Memory B cell (primary cell): Measurements from ENCODE around the gene FHIT.

Experiments used
- ATAC-seq: fragments of 150-1000 bp; cut with Tn5 transposase; 2 replicates; pipeline ENCODE4 v1.10.0; 2021; ENCODE audit warnings: low read depth, mild to moderate bottlenecking, moderate library complexity
- DNase-seq, 2 donors: peaks; one replicate each; pipeline ENCODE4 v3.0.0; 2022; ENCODE audit warnings: low spot score in 2 of 2
- H3K27ac Mint-ChIP-seq: one replicate; pipeline ENCODE4 v1.8.0; 2022; ENCODE audit warnings: mild to moderate bottlenecking, moderate library complexity, mixed read lengths
- H3K27me3 Mint-ChIP-seq: one replicate; pipeline ENCODE4 v1.8.0; 2022; ENCODE audit warnings: mixed read lengths
- H3K36me3 Mint-ChIP-seq: one replicate; pipeline ENCODE4 v1.8.0; 2022; ENCODE audit warnings: mild to moderate bottlenecking, mixed read lengths
- H3K4me1 Mint-ChIP-seq: one replicate; pipeline ENCODE4 v1.8.0; 2022; ENCODE audit warnings: mixed read lengths
- H3K4me3 Mint-ChIP-seq: one replicate; pipeline ENCODE4 v1.8.0; 2022; ENCODE audit warnings: mild to moderate bottlenecking, moderate library complexity, mixed read lengths
- H3K9me3 Mint-ChIP-seq: one replicate; pipeline ENCODE4 v1.8.0; 2022; ENCODE audit warnings: mixed read lengths

Gene FHIT

DNA sequence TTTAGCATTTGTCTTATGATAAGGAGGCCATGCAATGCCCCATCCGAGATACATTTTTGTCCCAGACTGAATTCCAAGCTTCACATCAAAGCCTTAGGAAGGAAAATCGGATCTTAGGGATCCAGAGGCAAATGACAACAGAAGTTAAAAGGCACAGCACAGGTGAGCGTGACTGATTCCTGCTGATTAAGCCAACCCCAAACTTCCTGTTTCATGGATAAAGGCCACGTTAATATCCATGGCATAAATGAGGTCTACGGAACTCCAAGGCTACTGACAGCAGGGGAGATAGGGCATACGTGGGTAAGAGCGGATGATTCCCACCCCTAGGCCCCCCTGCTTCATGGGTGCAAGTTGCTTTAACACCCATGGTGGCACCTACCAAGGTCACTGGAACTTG is 471.6 kb downstream of the FHIT start:
- H3K4me3 Mint-ChIP-seq, result no peak overlapping the region
- DNase-seq (no peak), ATAC-seq (no peak)
- peaks cover 6% of the 10 kb centered on the region for H3K36me3 Mint-ChIP-seq
- H3K27ac Mint-ChIP-seq, result no peak overlapping the region
- H3K9me3 Mint-ChIP-seq, result peaks cover 6% of the 10 kb centered on the region
- H3K27me3 Mint-ChIP-seq, result no peaks in the 10 kb centered on the region
- no peaks in the 10 kb centered on the region for H3K4me1 Mint-ChIP-seq

DNA sequence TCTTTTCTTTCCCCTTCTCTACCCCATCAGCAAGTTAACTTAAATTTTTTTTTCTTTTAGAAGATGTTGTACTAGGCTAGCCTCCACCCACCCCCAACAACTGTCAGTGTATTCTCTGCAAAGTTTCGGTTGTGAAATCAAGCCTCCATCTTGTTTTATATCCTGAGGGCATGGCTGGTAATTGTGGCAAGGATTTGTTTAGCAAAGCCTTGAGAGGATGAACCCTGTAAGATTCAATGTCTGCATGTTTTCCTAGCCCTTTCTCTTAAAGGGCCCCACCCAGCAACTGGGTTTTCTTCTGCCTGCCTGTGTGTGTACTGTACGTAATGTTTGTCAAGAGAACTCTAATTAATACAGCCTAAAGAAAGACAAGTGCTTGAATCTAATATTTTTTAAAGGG is 475.3 kb downstream of the FHIT start:
- Mint-ChIP-seq H3K27me3 (no peaks in the 10 kb centered on the region), H3K9me3 (peaks cover 6% of the 10 kb centered on the region), H3K4me1 (no peaks in the 10 kb centered on the region), H3K36me3 (peaks cover 3% of the 10 kb centered on the region), H3K4me3 (no peak overlapping the region), H3K27ac (no peak overlapping the region)
- DNase-seq, result no peak
- no peak for ATAC-seq

DNA sequence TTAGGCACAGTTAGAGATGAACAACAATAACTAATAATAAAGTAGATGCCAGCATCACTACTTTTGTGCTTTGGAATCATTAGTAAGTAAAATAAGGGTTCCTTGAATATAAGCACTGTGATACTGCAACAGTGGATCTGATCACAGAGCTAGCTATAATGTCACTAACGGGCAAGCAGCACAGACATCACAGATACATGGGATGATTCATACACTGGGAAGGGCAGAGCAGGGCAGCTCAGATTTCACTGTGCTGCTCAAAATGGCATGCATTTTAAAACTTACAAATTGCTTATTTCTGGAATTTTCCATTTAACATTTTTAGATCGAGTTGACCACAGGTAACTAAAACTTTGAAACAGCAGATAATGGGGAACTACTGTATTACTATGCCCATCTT is 476.6 kb downstream of the FHIT start:
- Mint-ChIP-seq H3K4me3 (no peak overlapping the region), H3K9me3 (peaks cover 4% of the 10 kb centered on the region), H3K27me3 (no peaks in the 10 kb centered on the region), H3K27ac (no peak overlapping the region), H3K36me3 (peaks cover 3% of the 10 kb centered on the region), H3K4me1 (no peaks in the 10 kb centered on the region)
- ATAC-seq (no peak), DNase-seq (no peak)

DNA sequence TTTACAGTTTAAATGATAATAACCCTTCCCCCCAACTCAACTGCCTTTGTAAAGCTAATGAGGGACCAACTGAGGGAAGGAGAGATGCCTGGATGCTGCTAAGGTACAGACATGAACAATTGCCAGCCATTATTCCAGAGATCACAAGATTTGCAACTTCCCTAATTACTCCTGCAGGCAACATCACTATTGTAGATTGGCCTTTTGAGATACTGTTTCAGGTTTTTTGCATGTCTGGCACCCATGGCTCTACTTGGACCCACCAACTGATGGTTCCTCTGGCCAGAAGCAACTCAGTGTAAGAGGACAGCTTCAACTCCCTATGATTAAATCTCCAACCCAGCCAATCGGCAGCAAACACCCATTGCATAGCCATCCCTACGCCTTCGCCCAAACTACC is 478.7 kb downstream of the FHIT start:
- Mint-ChIP-seq H3K9me3 (peaks cover 4% of the 10 kb centered on the region), H3K4me1 (no peaks in the 10 kb centered on the region), H3K27ac (no peak overlapping the region), H3K27me3 (no peaks in the 10 kb centered on the region), H3K36me3 (peaks cover 3% of the 10 kb centered on the region), H3K4me3 (no peak overlapping the region)
- ATAC-seq (no peak), DNase-seq (no peak)

DNA sequence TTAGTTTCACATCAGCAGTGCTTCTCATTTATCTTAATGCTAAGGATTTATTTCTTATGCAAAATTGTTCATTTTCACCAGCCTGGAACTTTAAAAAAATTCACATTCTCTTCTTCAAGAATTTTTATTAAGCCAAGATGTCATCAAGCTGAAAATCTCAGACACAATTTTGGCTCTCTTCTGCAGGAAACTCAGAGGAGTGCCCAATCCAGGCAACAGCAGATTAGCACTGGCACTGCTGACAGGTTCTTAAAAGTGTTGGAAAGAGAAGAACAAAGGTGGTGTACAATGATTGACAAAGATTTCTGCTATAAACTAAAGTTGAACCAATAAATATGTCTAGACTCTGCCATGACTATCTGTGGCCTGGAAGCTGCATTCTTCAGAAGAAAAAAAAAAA is 479.5 kb downstream of the FHIT start:
- Mint-ChIP-seq H3K4me1 (no peaks in the 10 kb centered on the region), H3K36me3 (peaks cover 3% of the 10 kb centered on the region), H3K4me3 (no peak overlapping the region), H3K9me3 (peaks cover 4% of the 10 kb centered on the region), H3K27me3 (no peaks in the 10 kb centered on the region), H3K27ac (no peak overlapping the region)
- DNase-seq (no peak), ATAC-seq (no peak)

DNA sequence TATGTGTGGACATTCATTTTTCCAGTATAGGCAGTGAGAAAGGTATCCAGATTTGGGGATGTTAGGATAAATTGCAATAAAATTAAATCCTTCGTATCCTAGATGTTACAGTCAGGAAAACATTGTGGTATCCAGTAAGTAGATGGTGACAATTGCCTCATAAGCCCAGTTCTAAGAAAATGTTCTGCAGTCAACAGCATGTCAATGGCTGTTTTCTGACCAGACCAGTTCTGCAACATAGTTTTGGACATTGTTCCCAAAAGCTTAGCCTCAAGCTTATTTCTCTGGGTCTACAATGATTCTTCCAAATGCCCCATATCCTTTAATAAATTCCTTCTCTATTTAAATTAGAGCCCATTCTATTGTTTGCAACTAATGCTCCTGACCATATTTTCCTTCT is 480.7 kb downstream of the FHIT start:
- Mint-ChIP-seq H3K27ac (no peak overlapping the region), H3K36me3 (peaks cover under 1% of the 10 kb centered on the region), H3K4me3 (no peak overlapping the region), H3K4me1 (no peaks in the 10 kb centered on the region), H3K9me3 (peaks cover under 1% of the 10 kb centered on the region), H3K27me3 (no peaks in the 10 kb centered on the region)
- no peak for ATAC-seq
- DNase-seq, result no peak

DNA sequence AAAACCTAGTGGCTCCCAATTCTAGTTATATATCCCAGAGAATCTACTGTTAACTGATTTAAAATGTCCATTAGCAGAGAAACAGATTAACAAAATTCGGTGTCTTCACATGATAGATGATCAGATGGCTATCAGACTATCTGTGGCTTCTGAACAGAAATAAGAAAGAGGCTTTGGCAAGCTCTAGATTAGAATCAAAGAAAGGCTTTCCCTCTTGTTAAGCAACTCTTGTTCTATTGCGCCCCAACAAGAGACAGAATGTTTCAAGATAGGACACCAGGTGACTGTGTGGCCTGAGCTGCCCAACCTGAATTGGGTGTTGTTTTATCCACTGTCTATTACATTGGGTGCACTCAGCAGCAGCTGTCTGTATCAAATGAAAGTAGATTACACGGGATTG is 483.7 kb downstream of the FHIT start:
- ATAC-seq, result no peak
- H3K27me3 Mint-ChIP-seq, result no peaks in the 10 kb centered on the region
- H3K9me3 Mint-ChIP-seq, result no peaks in the 10 kb centered on the region
- no peak for DNase-seq
- H3K4me1 Mint-ChIP-seq, result no peaks in the 10 kb centered on the region
- H3K4me3 Mint-ChIP-seq, result no peak overlapping the region
- no peaks in the 10 kb centered on the region for H3K36me3 Mint-ChIP-seq
- H3K27ac Mint-ChIP-seq, result no peak overlapping the region

DNA sequence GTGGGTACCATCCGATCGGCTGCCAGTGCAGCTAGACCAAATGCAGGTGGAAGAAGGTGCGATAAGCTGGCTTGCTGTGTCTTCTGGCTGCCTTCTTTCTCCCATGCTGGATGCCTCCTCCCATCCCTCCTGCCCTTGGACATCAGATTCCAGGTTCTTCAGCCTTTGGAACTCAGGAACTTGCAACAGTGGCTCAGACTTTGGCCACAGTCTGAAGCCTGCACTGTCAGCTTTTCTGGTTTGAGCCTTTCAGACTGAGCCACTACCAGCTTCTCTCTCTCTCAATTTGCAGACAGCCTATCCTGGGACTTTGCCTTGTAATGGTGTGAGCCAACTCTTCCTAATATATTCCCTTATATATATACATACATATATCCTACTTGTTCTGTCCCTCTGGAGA is 485.5 kb downstream of the FHIT start:
- no peaks in the 10 kb centered on the region for H3K27me3 Mint-ChIP-seq

DNA sequence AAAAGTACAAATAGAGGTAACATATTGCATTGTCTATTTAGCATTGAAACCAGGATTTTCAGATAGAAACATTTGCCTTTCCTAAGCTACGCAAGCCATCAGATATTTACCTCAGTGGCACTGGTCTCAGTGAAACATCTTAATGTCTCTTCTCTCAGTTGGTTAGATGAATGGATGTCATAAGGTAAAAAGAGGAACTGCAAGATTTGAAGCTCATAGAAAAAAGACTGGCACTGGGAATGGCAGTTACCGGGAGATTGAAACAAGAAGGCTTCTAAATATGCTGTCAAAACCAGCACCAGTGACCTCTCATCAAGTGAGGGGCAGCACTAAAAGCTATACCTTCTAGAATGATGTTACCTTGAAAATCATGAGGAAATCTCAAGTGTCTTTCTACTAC is 486.4 kb downstream of the FHIT start:
- no peak overlapping the region for H3K27ac Mint-ChIP-seq
- no peaks in the 10 kb centered on the region for H3K9me3 Mint-ChIP-seq
- H3K4me3 Mint-ChIP-seq, result no peak overlapping the region
- H3K27me3 Mint-ChIP-seq, result no peaks in the 10 kb centered on the region
- ATAC-seq (no peak), DNase-seq (no peak)
- no peaks in the 10 kb centered on the region for H3K36me3 Mint-ChIP-seq
- no peaks in the 10 kb centered on the region for H3K4me1 Mint-ChIP-seq

More for the DNA sequence above, 485.5 kb downstream of the FHIT start:
- DNase-seq (no peak), ATAC-seq (no peak)
- Mint-ChIP-seq H3K4me1 (no peaks in the 10 kb centered on the region), H3K27ac (no peak overlapping the region), H3K4me3 (no peak overlapping the region), H3K9me3 (no peaks in the 10 kb centered on the region), H3K36me3 (no peaks in the 10 kb centered on the region)

DNA sequence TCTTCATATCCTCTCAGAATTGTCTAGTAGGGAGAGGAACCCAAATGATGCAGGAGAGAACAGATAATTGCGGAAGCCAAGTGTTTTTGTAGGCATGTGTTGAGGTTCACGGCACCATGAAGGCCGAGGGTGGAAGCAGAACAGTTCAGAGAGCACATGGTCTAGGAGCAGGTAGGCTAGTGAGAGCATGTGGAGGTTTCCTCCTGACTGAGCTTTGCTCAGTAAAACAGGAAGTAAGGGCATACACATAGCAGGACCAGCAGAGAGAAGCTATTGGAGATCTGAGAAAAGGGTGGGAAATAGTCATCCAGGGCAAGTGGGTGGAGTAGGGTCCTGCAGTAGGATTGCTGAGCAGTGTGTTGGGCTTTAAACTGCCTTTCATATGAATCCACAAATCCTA is 491.1 kb downstream of the FHIT start:
- Mint-ChIP-seq H3K27me3 (no peaks in the 10 kb centered on the region), H3K4me1 (peaks cover 3% of the 10 kb centered on the region), H3K36me3 (no peaks in the 10 kb centered on the region), H3K27ac (no peak overlapping the region), H3K4me3 (no peak overlapping the region), H3K9me3 (peaks cover 2% of the 10 kb centered on the region)
- ATAC-seq (no peak), DNase-seq (no peak)

DNA sequence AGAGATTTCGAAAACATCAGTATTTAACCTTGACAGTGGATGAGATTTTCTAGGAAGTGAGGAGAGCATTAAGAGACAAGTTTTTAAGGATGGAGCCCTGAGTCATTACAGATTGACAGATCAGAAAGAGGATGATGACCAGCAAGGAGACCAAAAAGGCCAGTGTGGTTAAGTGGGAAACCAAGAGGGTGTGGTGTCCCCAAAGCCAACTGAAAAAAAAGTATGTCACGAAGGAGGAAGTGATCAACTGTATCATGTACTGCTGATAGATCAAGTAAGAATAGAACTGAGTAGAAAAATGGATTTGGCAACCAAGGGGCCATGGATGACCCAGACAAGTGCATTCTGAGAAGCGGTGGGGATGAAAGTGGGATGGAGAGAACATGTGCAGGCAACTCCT is 491.8 kb downstream of the FHIT start:
- ATAC-seq (no peak), DNase-seq (no peak)
- no peak overlapping the region for H3K4me3 Mint-ChIP-seq
- H3K9me3 Mint-ChIP-seq, result peaks cover 2% of the 10 kb centered on the region
- H3K27me3 Mint-ChIP-seq, result no peaks in the 10 kb centered on the region
- H3K4me1 Mint-ChIP-seq, result peaks cover 3% of the 10 kb centered on the region
- H3K27ac Mint-ChIP-seq, result no peak overlapping the region
- H3K36me3 Mint-ChIP-seq, result no peaks in the 10 kb centered on the region

DNA sequence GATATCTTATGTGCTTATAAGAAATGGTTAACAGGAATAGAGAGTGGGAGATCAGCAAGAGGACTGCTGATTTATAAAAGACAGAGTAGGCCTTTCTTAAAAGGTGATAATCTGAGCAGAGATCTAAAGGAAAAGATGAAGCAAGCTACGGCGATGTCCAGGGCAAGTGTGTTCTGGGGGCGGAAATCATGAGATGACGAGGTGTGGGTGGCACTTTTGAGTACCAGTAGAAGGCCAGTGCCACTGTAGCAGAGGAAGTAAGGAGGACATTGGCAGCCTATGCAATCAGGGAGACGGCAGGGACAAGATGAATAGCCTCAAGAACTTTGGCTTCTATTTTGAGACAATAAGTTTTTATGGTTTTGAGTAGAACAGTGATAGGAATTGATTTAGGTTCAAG is 492.4 kb downstream of the FHIT start:
- Mint-ChIP-seq H3K36me3 (no peaks in the 10 kb centered on the region), H3K27me3 (no peaks in the 10 kb centered on the region), H3K4me3 (no peak overlapping the region), H3K4me1 (peaks cover 3% of the 10 kb centered on the region), H3K9me3 (peaks cover 2% of the 10 kb centered on the region), H3K27ac (no peak overlapping the region)
- DNase-seq (no peak), ATAC-seq (no peak)

DNA sequence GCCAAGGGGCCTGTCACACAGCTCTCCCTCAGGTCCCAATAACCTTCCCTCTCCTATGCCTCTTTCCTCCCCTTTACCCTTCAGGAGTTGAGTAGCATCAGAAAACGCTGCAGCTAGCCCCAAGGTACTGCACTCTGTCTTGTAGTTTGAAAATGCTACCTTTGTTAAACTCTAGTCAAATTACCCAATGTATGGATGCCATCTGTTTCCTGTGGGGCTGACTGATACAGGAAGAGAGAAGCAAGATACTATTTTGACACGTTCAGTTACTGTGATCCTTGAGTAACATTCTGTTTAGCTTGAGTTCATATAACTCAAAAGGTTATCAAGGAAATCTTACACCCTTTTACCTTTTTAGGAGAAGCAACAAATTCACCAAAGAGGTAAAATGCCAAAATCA is 493.1 kb downstream of the FHIT start:
- no peak overlapping the region for H3K27ac Mint-ChIP-seq
- peaks cover 2% of the 10 kb centered on the region for H3K9me3 Mint-ChIP-seq
- DNase-seq, result no peak
- H3K27me3 Mint-ChIP-seq, result no peaks in the 10 kb centered on the region
- no peaks in the 10 kb centered on the region for H3K36me3 Mint-ChIP-seq
- no peak for ATAC-seq
- peaks cover 3% of the 10 kb centered on the region for H3K4me1 Mint-ChIP-seq
- no peak overlapping the region for H3K4me3 Mint-ChIP-seq

DNA sequence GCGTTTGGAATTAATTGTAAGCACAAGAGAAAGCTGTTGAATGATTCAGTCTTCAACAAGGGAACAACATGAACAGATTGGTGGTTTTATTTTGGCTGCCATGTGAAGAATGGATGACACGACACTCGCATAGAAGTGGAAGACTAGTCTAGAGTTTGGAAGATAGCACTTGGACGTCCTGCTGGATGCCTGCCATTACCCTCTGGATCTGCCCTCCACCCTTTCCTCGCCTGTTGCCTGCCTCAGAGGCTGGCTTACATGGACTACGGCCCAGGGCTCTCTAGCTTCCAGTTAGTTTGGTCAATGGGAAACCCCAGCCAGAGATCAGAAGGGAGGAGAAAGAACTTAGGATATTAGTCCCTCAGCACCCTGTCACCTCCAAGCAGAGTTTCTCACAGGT is 493.5 kb downstream of the FHIT start:
- Mint-ChIP-seq H3K4me1 (peaks cover 3% of the 10 kb centered on the region), H3K4me3 (no peak overlapping the region), H3K27me3 (no peaks in the 10 kb centered on the region)

DNA sequence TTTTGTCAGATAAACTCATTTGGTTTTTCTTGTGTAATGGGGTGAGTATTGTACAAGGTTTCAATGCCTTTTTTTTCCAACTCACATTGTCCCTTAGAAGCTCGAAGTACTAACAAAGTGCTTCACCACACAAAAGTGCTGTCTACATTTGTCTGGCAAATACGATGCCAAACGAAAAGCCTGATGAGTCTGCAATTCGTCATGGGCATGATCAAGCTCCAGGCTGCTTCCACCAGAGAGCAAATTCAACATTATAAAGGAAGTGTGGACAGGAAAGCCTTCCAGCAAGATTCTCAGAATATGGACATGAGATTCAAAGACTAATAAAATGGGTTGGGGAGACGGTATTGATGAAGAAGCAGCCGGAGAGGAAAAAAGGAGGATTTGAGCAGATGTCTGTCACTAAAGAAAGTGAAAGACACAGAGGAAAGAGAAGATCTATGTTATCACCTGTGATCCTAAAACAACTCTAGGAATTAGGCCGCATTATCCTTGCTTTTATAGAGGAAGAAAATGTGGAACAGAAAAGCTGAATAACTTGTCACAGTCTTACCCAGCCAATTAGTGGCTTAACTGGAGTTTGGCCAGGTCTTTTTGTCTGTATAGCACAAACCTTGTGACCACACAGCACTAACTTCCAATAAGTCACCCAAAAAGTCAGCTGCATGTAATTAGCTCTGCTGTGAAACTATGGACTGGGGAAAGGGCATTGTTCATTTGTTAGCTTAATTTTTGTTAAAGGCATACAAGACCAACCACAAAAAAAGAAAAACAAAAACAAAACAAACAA is 494.8 kb downstream of the FHIT start:
- Mint-ChIP-seq H3K36me3 (no peaks in the 10 kb centered on the region), H3K4me3 (no peak overlapping the region), H3K4me1 (peaks cover 3% of the 10 kb centered on the region), H3K9me3 (peaks cover 2% of the 10 kb centered on the region), H3K27ac (no peak overlapping the region), H3K27me3 (no peaks in the 10 kb centered on the region)
- ATAC-seq (no peak), DNase-seq (no peak)

More for the DNA sequence above, 493.5 kb downstream of the FHIT start:
- H3K36me3 Mint-ChIP-seq, result no peaks in the 10 kb centered on the region
- peaks cover 2% of the 10 kb centered on the region for H3K9me3 Mint-ChIP-seq
- H3K27ac Mint-ChIP-seq, result no peak overlapping the region
- no peak for ATAC-seq
- DNase-seq, result no peak
